C4-2B (cell line): ENCODE results near the gene IRF1.

ENCODE experiments used
- ZFX ChIP-seq: fragments of 450-650 bp; IDR thresholded peaks from 2 replicates; pipeline ENCODE4 v1.6.1; 2017
- TF ChIP-seq, protein P1 (sequence below): fragments of 450-650 bp; conservative IDR thresholded peaks from 2 replicates; pipeline ENCODE4 v1.5.1; 2017; ENCODE audit warnings: mild to moderate bottlenecking

GRCh38 chr5:132488590-132488989, 2.0 kb downstream of the IRF1 start:
- TF ChIP-seq, protein P1, sequence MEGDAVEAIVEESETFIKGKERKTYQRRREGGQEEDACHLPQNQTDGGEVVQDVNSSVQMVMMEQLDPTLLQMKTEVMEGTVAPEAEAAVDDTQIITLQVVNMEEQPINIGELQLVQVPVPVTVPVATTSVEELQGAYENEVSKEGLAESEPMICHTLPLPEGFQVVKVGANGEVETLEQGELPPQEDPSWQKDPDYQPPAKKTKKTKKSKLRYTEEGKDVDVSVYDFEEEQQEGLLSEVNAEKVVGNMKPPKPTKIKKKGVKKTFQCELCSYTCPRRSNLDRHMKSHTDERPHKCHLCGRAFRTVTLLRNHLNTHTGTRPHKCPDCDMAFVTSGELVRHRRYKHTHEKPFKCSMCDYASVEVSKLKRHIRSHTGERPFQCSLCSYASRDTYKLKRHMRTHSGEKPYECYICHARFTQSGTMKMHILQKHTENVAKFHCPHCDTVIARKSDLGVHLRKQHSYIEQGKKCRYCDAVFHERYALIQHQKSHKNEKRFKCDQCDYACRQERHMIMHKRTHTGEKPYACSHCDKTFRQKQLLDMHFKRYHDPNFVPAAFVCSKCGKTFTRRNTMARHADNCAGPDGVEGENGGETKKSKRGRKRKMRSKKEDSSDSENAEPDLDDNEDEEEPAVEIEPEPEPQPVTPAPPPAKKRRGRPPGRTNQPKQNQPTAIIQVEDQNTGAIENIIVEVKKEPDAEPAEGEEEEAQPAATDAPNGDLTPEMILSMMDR, result no peak
- TF ChIP-seq ZFX, result no peak
